GM10266 (cell line): ENCODE measurements around the gene LYPD6B.

Experiments
- DNase-seq: peaks from one replicate; pipeline ENCODE4 v3.0.0; 2012; ENCODE audit errors: extremely low spot score
- TF ChIP-seq, protein P1 (sequence below): IDR thresholded peaks from 2 replicates; pipeline ENCODE4 v1.5.1; 2012; ENCODE audit warnings: mild to moderate bottlenecking, low read depth; ENCODE audit not compliant: control insufficient read depth, insufficient read depth; ENCODE audit errors: missing control alignments

LYPD6B gene

GRCh38 chr2:149064856-149065630, 26.5 kb downstream of the LYPD6B start:
- DNase-seq: no peak
- TF ChIP-seq, protein P1, sequence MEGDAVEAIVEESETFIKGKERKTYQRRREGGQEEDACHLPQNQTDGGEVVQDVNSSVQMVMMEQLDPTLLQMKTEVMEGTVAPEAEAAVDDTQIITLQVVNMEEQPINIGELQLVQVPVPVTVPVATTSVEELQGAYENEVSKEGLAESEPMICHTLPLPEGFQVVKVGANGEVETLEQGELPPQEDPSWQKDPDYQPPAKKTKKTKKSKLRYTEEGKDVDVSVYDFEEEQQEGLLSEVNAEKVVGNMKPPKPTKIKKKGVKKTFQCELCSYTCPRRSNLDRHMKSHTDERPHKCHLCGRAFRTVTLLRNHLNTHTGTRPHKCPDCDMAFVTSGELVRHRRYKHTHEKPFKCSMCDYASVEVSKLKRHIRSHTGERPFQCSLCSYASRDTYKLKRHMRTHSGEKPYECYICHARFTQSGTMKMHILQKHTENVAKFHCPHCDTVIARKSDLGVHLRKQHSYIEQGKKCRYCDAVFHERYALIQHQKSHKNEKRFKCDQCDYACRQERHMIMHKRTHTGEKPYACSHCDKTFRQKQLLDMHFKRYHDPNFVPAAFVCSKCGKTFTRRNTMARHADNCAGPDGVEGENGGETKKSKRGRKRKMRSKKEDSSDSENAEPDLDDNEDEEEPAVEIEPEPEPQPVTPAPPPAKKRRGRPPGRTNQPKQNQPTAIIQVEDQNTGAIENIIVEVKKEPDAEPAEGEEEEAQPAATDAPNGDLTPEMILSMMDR: no peak

DNA sequence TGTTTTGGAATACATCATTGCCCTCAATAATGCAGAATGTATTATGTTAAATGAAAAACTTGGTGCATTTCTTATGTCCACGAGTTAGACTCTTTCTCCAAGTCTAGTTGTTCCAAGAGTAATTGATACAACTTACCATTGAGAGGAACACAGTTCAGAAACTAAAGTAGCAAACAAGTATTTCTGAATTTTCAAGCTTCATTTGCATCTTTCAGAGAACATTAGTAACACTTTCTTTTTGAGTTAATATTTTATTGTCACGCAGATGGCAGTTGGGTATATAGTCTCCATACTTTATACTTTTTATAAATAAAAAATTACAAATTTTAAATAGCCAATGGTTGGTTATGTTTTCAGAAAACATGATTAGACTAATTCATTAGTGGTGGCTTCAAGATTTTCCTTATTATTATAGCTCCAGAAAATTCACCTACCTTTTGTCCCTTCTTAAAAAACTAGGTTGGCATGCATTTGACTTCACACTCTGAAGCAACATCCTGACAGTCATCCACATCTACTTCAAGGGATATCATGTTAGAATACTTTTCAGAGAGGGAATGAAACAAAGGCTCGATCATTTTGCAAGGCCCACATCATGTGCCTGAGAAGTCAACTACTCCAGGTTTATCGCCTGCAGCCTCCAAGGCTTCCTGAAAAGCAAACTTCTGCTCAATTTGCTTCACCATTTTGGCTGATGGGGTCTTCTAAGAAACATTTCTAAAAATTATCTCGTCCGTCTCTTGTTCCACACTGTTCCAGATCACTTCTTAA, 29.9 kb downstream of the LYPD6B start:
- TF ChIP-seq, protein P1: no peak
- DNase-seq: no peak

DNA sequence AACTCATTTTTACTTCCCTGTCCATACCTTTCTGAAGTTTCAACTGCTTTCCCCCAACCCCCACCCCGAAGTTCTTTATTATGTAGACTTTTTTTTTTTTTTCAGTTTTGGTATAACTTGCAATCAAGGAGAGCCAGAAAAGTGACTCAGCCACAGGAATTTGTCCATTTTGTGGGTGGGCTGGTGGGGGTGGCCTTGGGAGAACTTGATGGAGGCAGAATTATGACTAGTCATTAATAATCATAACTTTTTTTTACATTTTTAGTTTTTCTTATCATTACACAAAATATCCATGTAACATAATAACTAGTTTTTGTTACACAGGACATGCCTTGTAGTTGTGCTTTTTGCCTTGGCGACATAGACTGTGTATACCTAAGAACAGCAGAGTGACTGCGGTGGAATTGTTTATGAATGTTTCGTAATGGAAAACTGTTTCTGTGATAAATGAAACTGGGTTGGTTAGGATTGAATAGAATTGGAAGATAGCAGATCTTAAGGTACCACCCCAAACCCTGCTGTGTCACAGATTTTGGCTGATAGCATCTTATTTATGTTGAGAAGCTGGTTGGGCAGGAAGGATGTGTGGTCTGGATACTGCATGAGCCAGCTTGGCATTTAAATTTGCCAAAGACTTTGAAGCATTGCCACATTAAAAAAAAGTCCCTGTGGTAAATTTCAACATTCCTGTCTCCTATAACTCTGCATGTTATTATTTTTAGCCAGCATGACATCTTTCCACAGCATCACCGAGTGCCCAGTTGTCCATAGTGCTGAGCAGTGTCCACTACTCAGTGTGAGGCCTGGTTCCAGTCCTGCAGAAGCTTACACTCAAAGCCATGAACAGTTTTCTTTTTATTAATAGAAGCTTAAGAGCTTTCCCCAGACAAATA, 30.7 kb downstream of the LYPD6B start:
- TF ChIP-seq, protein P1: no peak
- no peak for DNase-seq

DNA sequence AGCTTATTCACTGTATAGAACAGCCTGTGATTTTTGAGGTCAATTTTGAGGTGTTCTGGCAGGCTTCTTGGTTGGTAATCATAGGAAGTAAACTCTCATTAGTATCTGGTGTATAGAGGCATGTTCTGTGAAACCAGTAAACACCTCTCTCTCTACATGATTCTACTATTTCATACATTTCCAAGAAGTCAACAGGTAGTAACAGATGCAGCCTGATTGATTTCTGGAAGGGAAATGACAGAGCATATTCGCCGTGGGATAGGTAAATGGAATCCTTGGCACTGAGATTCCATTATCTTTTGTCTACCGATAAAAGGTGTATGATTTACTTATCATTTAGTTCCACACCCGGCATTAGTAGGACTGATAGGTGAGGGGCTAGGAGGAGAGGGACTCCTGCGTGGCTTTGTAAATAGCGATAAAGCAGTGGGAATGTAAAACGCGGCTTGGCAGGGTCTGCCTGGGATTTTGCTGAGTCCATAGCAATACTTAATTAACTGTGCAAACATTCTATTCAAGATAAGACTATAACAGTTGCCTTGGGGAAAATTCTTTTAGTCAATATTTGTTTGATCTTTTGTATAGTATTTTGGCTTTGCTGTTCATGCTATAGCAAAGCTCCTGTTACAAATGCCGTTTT, 32.3 kb downstream of the LYPD6B start:
- TF ChIP-seq, protein P1: no peak
- no peak for DNase-seq

GRCh38 chr2:149075105-149075504, 36.6 kb downstream of the LYPD6B start:
- DNase-seq: no peak
- TF ChIP-seq, protein P1: no peak

DNA sequence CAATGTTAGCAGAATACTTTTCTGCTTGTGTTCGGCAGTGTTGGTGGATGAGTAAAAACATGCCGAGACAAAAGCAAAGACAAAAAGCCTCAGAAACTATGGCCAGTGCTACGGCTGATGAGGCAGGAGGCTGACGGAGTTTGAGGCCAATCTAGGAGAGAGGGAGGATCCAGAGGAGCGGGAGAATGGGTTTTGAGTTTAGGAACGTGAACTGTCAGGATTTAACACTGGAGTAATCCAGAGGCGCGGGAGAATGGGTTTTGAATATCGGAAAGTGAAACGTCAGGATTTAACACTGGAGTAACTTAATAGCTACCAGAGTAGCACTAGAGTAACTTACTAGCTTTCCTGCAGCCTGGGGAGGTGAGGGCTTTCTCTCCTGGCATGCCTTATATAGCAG, 37.4 kb downstream of the LYPD6B start:
- TF ChIP-seq, protein P1: no peak
- DNase-seq: no peak
